A673 (cell line): ENCODE data around the gene IL12RB1.

Experiments
- EZH2 ChIP-seq: fragments of 200-600 bp; sonication (generic); IDR thresholded peaks from 2 replicates; pipeline ENCODE4 v1.6.1; 2017; ENCODE audit warnings: borderline replicate concordance, low read depth, mild to moderate bottlenecking, mixed read lengths, antibody characterized with exemption, low read length; ENCODE audit not compliant: poor library complexity, severe bottlenecking
- TF ChIP-seq, protein P1 (sequence below): fragments of 300-800, 200-600 bp; sonication (generic); conservative IDR thresholded peaks from 2 replicates; pipeline ENCODE4 v1.5.1; 2017; ENCODE audit warnings: low read depth, mild to moderate bottlenecking, antibody characterized with exemption, low read length, moderate library complexity, mixed read lengths

DNA sequence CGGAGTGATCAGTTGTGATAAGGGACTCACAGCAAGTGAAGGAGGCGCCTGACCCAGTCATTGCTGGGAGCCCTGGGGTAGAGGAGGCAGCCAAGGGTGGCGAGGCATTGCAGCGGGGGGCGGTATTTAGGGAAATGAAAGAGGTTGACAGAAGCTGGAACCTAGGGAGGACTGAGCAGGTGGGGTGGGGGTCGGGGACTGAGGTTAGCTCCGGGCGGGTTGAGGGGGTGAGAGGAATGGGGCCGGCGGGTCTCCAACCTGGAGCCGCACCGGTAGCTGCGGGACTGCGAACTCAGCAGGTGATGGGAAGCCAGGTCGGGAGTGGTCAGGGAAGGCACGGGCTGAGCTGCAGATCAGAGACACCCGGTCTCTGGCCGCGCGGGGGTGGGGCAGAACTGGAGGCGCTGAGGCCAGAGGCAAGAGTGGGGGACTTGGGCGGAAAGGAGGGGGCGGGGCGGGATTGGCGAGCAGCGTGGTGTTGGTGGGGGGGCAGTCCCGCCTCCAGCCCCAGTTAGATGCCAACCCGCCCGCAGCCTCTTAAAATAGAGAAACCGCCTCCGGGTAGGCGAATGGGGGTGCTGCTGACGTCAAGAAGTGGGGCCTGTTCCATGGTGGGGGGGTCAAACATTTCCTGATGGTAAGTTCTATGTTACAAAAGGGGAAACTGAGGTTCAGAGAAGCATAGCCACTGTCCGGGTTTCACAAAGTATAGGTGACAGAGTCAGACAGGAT is 12.3 kb upstream of the IL12RB1 start:
- TF ChIP-seq, protein P1, sequence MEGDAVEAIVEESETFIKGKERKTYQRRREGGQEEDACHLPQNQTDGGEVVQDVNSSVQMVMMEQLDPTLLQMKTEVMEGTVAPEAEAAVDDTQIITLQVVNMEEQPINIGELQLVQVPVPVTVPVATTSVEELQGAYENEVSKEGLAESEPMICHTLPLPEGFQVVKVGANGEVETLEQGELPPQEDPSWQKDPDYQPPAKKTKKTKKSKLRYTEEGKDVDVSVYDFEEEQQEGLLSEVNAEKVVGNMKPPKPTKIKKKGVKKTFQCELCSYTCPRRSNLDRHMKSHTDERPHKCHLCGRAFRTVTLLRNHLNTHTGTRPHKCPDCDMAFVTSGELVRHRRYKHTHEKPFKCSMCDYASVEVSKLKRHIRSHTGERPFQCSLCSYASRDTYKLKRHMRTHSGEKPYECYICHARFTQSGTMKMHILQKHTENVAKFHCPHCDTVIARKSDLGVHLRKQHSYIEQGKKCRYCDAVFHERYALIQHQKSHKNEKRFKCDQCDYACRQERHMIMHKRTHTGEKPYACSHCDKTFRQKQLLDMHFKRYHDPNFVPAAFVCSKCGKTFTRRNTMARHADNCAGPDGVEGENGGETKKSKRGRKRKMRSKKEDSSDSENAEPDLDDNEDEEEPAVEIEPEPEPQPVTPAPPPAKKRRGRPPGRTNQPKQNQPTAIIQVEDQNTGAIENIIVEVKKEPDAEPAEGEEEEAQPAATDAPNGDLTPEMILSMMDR = no peak
- TF ChIP-seq EZH2 = no peak
